Neuronal stem cell (in vitro differentiated cells): Measurements from ENCODE around the gene BRCA1.

Source experiments
- DNase-seq: peaks from one replicate; pipeline ENCODE4 v3.0.0-alpha.2; 2013; ENCODE audit warnings: low spot score
- H2AFZ ChIP-seq: one replicate; pipeline ENCODE4 v1.6.1; 2013; ENCODE audit warnings: mild to moderate bottlenecking, low read length, inconsistent platforms
- H2AK5ac ChIP-seq: 2 replicates; pipeline ENCODE4 v1.6.1; 2013; ENCODE audit warnings: low read depth, mild to moderate bottlenecking, inconsistent platforms, low read length, moderate library complexity, mixed read lengths
- H2BK120ac ChIP-seq: 2 replicates; pipeline ENCODE4 v1.6.1; 2013; ENCODE audit warnings: low read depth, mild to moderate bottlenecking, inconsistent platforms, low read length, moderate library complexity, mixed read lengths
- H2BK12ac ChIP-seq: one replicate; pipeline ENCODE4 v1.6.1; 2013; ENCODE audit warnings: low read length, inconsistent platforms
- H2BK15ac ChIP-seq: 2 replicates; pipeline ENCODE4 v1.6.1; 2013; ENCODE audit warnings: mild to moderate bottlenecking, low read length, inconsistent platforms, mixed read lengths
- H2BK5ac ChIP-seq: one replicate; pipeline ENCODE4 v1.6.1; 2013; ENCODE audit warnings: inconsistent platforms, mild to moderate bottlenecking, low read length, moderate library complexity
- H3K14ac ChIP-seq: one replicate; pipeline ENCODE4 v1.6.1; 2013; ENCODE audit warnings: low read length, inconsistent platforms
- H3K18ac ChIP-seq: 2 replicates; pipeline ENCODE4 v1.6.1; 2013; ENCODE audit warnings: low read length, inconsistent platforms
- H3K23ac ChIP-seq: 2 replicates; pipeline ENCODE4 v1.6.1; 2013; ENCODE audit warnings: low read depth, mild to moderate bottlenecking, mixed read lengths, low read length, inconsistent platforms; ENCODE audit not compliant: poor library complexity
- H3K27ac ChIP-seq: replicated peaks from 3 replicates; pipeline ENCODE4 v1.5.1; 2013; ENCODE audit warnings: low read length, inconsistent platforms
- H3K27me3 ChIP-seq, 3 experiments: 2 replicates each; pipeline ENCODE4 v1.6.1; 2013; ENCODE audit warnings: low read length in 3 of 3, mild to moderate bottlenecking in 2 of 3, inconsistent platforms in 1 of 3, low read depth in 1 of 3, mixed read lengths in 1 of 3, moderate library complexity in 1 of 3; ENCODE audit not compliant: control insufficient read depth in 3 of 3, insufficient read depth in 3 of 3
- H3K36me3 ChIP-seq, 2 donors: replicated peaks in 1 of 2; 2 replicates each; pipeline ENCODE4 v1.6.1; 2013; ENCODE audit warnings: low read length in 2 of 2; ENCODE audit not compliant: control insufficient read depth in 2 of 2, insufficient read depth in 2 of 2
- H3K4ac ChIP-seq: 2 replicates; pipeline ENCODE4 v1.6.1; 2013; ENCODE audit warnings: inconsistent platforms, mild to moderate bottlenecking, low read length, moderate library complexity
- H3K4me1 ChIP-seq, 2 donors: 1 replicate in 1 of 2; 2 replicates in 1 of 2; pipeline ENCODE4 v1.6.1; 2013; ENCODE audit warnings: low read length in 2 of 2, low read depth in 1 of 2; ENCODE audit not compliant: control insufficient read depth in 2 of 2, insufficient read depth in 1 of 2
- H3K4me2 ChIP-seq: one replicate; pipeline ENCODE4 v1.6.1; 2013; ENCODE audit warnings: mild to moderate bottlenecking, low read length, inconsistent platforms; ENCODE audit not compliant: insufficient read depth, poor library complexity, severe bottlenecking
- H3K4me3 ChIP-seq, 2 donors: 2 replicates each; pipeline ENCODE4 v1.5.1; 2013; ENCODE audit warnings: low read length in 2 of 2, mild to moderate bottlenecking in 2 of 2, inconsistent platforms in 1 of 2, moderate library complexity in 1 of 2
- H3K79me1 ChIP-seq: one replicate; pipeline ENCODE4 v1.6.1; 2013; ENCODE audit warnings: low read depth, mild to moderate bottlenecking, inconsistent platforms, low read length, moderate library complexity
- H3K9ac ChIP-seq: one replicate; pipeline ENCODE4 v1.6.1; 2013; ENCODE audit warnings: mild to moderate bottlenecking, low read depth, low read length, inconsistent platforms; ENCODE audit not compliant: poor library complexity
- H3K9me3 ChIP-seq, 2 donors: replicated peaks in 1 of 2; 2 replicates each; pipeline versions ENCODE3 to v1.6.1; 2013; ENCODE audit warnings: low read length in 2 of 2, mild to moderate bottlenecking in 2 of 2, inconsistent platforms in 1 of 2, low read depth in 1 of 2, mixed read lengths in 1 of 2, moderate library complexity in 1 of 2; ENCODE audit not compliant: control insufficient read depth in 2 of 2, insufficient read depth in 1 of 2
- H4K8ac ChIP-seq: one replicate; pipeline ENCODE4 v1.6.1; 2013; ENCODE audit warnings: low read depth, mild to moderate bottlenecking, inconsistent platforms, low read length, moderate library complexity
- H4K91ac ChIP-seq: one replicate; pipeline ENCODE4 v1.6.1; 2013; ENCODE audit warnings: low read length, low read depth, mild to moderate bottlenecking, inconsistent platforms; ENCODE audit not compliant: poor library complexity
- WGBS, 2 donors: extraction: QIAGEN DNeasy Blood & Tissue Kit; methylation state at CpG; one replicate each; pipeline ENCODE4 v1.1.7; 2013; ENCODE audit warnings: missing lambda C conversion rate in 2 of 2, mixed read lengths in 1 of 2; ENCODE audit not compliant: insufficient read length in 2 of 2, insufficient replicate concordance in 1 of 2; ENCODE audit errors: extremely low coverage in 2 of 2; 5-methylcytosine and 5-hydroxymethylcytosine counted together

Gene BRCA1

DNA sequence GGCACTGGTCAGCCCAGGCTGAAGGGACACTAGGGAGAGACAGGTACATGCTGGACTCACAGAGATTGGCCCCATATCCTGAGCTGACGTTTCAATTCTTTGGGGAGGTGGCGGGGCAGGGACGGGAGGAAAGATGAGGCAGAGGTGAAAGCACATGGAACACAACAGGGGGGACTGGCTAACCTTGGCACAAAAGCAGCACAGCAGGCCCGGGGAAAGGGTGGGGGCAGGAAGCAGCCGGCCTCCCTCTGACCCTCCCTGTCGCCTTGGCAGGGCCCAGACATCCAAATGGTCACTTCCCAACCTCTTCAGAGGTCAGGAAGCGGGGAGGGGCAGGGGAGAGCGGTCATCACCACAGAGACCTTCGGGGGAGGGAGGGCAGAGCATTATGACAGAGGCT lies 109.6 kb downstream of the BRCA1 start:
- DNase-seq, result no peak
- Histone ChIP-seq H2BK5ac (no peak overlapping the region), H2AK5ac (no peak overlapping the region), H3K4ac (no peak overlapping the region), H3K27me3 (no peaks in the 10 kb centered on the region), H2AFZ (peak overlapping the region; percentile 6), H3K4me1 (peaks cover 20 to 48% of the 10 kb centered on the region in 2 donors), H3K36me3 (peaks cover 12 to 21% of the 10 kb centered on the region in 2 donors), H2BK120ac (no peak overlapping the region), H3K18ac (no peak overlapping the region), H3K4me2 (no peak overlapping the region), H3K4me3 (no peak overlapping the region), H3K23ac (no peak overlapping the region), H3K9me3 (no peaks in the 10 kb centered on the region), H3K27ac (no peak overlapping the region), H3K9ac (no peak overlapping the region), H4K8ac (no peak overlapping the region), H4K91ac (no peak overlapping the region), H2BK12ac (no peak overlapping the region), H3K79me1 (peaks cover 10% of the 10 kb centered on the region), H2BK15ac (no peak overlapping the region), H3K14ac (no peak overlapping the region)
- no CpG with 5 or more reads among the region's 9 CpGs for WGBS, 2 donors

DNA sequence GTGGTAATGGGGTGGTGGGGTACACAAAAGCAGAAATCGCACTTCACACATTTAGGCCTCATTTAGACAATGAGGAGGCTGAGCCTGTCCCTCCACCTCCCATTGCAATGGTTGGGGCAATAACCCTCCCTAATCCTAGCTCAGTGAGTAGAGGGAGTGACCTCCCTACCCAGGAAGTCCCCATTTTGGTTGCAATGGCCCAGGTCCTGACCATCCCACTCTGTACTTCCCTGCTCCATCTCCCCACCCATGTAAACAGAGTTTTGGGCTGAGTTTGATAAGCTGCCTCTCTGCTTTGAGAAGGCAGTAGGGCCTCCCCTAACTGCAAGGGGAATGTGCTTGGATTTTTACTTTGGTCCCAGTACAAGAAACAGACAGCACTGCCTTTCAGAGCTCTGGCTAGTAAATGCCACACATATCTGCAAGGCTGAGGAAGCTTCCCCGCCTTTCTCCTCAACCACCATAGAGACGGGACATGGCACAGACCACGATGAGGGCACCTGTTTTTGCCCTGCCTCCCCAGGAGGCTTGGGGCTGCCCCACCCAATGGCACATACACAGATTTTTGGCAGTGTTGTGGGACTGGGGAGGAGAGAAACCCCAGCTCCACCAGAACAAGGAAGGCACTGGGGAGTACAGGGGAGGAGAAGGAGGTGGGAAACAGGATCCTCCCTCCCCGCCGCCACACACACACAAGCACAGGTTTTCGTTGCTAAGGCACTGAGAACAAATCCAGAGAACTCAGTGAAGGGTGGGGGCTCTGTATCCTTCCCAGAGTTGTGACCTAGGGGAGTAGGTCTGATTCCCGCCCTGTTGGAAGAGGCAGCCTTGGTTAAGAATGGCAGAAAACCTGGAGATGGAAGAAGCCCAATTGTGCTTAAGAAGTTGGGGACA lies 110.3 kb downstream of the BRCA1 start:
- H3K27ac ChIP-seq, result no peak overlapping the region

DNA sequence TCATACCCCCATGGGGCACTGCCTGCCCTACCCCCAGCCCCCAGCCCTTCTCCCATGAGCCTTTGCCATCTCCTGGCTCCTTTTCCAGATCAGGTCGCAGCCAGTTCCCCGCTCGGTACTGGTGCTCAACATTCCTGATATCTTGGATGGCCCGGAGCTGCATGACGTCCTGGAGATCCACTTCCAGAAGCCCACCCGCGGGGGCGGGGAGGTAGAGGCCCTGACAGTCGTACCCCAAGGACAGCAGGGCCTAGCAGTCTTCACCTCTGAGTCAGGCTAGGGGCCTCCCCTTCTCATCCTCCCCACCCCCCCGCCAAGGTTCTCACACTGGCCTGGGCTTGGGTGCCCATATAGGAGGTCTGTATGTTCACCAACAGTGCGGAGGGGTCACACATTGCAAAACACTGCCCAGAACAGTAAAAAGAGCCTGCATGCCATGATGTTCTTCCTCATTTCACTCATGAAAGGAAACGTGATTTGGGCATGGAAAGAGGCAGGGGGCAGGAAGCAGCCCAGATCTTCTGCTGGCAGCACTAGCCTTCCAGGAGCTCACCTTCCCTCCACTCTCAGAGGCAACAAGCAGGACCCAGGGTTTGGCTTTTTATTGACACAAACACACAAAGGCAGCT lies 111.0 kb downstream of the BRCA1 start:
- H3K36me3 ChIP-seq, result peaks cover 12 to 21% of the 10 kb centered on the region in 2 donors
- peaks cover 16 to 35% of the 10 kb centered on the region in 2 donors for H3K4me1 ChIP-seq
- H3K23ac ChIP-seq, result peak overlapping the region; percentile 34
- no peak overlapping the region for H3K14ac ChIP-seq
- no peak overlapping the region for H4K8ac ChIP-seq
- H3K27ac ChIP-seq, result no peak overlapping the region
- no peak overlapping the region for H3K4me3 ChIP-seq
- no peak overlapping the region for H2AK5ac ChIP-seq
- no peak overlapping the region for H2AFZ ChIP-seq
- H3K18ac ChIP-seq, result no peak overlapping the region
- no CpG with 5 or more reads among the region's 12 CpGs for WGBS, 2 donors
- no peak overlapping the region for H2BK5ac ChIP-seq
- H2BK12ac ChIP-seq, result no peak overlapping the region
- no peak for DNase-seq
- no peaks in the 10 kb centered on the region for H3K27me3 ChIP-seq
- no peaks in the 10 kb centered on the region for H3K9me3 ChIP-seq
- peaks cover 5% of the 10 kb centered on the region for H3K79me1 ChIP-seq
- no peak overlapping the region for H3K4me2 ChIP-seq
- no peak overlapping the region for H3K4ac ChIP-seq
- no peak overlapping the region for H2BK15ac ChIP-seq
- no peak overlapping the region for H4K91ac ChIP-seq
- no peak overlapping the region for H2BK120ac ChIP-seq
- peak overlapping the region; percentile 34 for H3K9ac ChIP-seq

More for the DNA sequence above, 110.3 kb downstream of the BRCA1 start:
- Histone ChIP-seq H4K91ac (no peak overlapping the region), H3K18ac (no peak overlapping the region), H2BK120ac (no peak overlapping the region), H3K9me3 (no peaks in the 10 kb centered on the region), H2AFZ (peak overlapping the region; percentile 6), H3K4ac (no peak overlapping the region), H2BK5ac (no peak overlapping the region), H2AK5ac (no peak overlapping the region), H4K8ac (no peak overlapping the region), H3K23ac (no peak overlapping the region), H3K79me1 (peaks cover 9% of the 10 kb centered on the region), H2BK12ac (no peak overlapping the region), H3K36me3 (peaks cover 12 to 21% of the 10 kb centered on the region in 2 donors), H3K9ac (peak overlapping the region; percentile 17), H3K27me3 (no peaks in the 10 kb centered on the region), H3K4me2 (no peak overlapping the region), H3K14ac (no peak overlapping the region), H3K4me1 (peaks cover 20 to 42% of the 10 kb centered on the region in 2 donors), H3K4me3 (peak overlapping the region in 1 of 2 donors; percentile 4), H2BK15ac (no peak overlapping the region)
- no CpG with 5 or more reads among the region's 8 CpGs for WGBS, 2 donors
- DNase-seq, result no peak

DNA sequence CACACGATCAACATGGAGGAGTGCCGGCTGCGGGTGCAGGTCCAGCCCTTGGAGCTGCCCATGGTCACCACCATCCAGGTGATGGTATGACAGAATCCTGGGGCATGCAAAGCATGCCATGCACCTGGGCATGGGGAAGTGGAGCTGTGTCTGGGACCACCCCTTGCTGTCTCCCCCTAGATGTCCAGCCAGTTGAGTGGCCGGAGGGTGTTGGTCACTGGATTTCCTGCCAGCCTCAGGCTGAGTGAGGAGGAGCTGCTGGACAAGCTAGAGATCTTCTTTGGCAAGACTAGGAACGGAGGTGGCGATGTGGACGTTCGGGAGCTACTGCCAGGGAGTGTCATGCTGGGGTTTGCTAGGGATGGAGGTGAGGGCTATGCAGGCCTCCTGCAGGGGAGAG lies 111.9 kb downstream of the BRCA1 start:
- peaks cover 12 to 21% of the 10 kb centered on the region in 2 donors for H3K36me3 ChIP-seq
- no peak overlapping the region for H3K4me3 ChIP-seq
- H2BK12ac ChIP-seq, result no peak overlapping the region
- H3K14ac ChIP-seq, result no peak overlapping the region
- H2BK120ac ChIP-seq, result no peak overlapping the region
- no peak overlapping the region for H2BK15ac ChIP-seq
- no peaks in the 10 kb centered on the region for H3K27me3 ChIP-seq
- H3K18ac ChIP-seq, result peak overlapping the region; percentile 13
- no CpG with 5 or more reads among the region's 8 CpGs for WGBS, 2 donors
- H3K4me1 ChIP-seq, result peaks cover 12 to 26% of the 10 kb centered on the region in 2 donors
- no peak overlapping the region for H4K8ac ChIP-seq
- peak overlapping the region; percentile 37 for H3K9ac ChIP-seq
- no peak for DNase-seq
- H3K23ac ChIP-seq, result no peak overlapping the region
- H3K4me2 ChIP-seq, result no peak overlapping the region
- peaks cover 5% of the 10 kb centered on the region for H3K79me1 ChIP-seq
- no peak overlapping the region for H3K27ac ChIP-seq
- no peak overlapping the region for H3K4ac ChIP-seq
- H2AFZ ChIP-seq, result no peak overlapping the region
- H4K91ac ChIP-seq, result no peak overlapping the region
- H2BK5ac ChIP-seq, result no peak overlapping the region
- H2AK5ac ChIP-seq, result no peak overlapping the region
- H3K9me3 ChIP-seq, result no peaks in the 10 kb centered on the region
